HG03175 (cell line): ENCODE measurements around the gene TP73.

Experiments
- ATAC-seq: cut with Tn5 transposase; IDR thresholded peaks from one replicate; pipeline ENCODE4 v1.9.1; 2021; ENCODE audit warnings: mild to moderate bottlenecking, moderate library complexity; ENCODE audit not compliant: unreplicated experiment

Gene TP73

GRCh38 chr1:3633344-3634058 lies 18.8 kb upstream of the TP73 start:
- no peak for ATAC-seq

- ATAC-seq = no peak
Measured at GRCh38 chr1:3634059-3634800, 18.1 kb upstream of the TP73 start.

- ATAC-seq = no peak
Measured at GRCh38 chr1:3636080-3636479, 16.2 kb upstream of the TP73 start.

- no peak for ATAC-seq
Measured at GRCh38 chr1:3636531-3636930, 15.8 kb upstream of the TP73 start.

DNA sequence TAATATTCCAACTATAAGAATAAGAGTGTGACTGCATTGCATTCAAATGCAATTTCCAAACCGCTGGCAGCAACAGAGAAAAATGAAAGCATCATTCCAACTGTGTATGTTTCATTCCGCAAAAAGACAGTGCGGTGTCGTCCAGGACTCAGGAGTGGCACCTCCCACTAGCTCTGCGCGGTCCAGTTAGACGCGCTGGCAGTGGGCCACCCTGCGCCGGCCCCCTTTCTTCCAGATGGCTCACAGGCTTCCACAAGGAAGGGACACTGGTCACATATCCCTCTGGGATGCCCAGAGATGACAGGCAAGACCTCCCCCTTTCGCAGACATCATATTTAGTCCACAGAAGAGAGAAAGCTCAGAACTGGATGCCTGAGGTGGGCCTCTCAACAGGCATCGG lies 14.3 kb upstream of the TP73 start:
- no peak for ATAC-seq

GRCh38 chr1:3638676-3639075 lies 13.6 kb upstream of the TP73 start:
- ATAC-seq = no peak

DNA sequence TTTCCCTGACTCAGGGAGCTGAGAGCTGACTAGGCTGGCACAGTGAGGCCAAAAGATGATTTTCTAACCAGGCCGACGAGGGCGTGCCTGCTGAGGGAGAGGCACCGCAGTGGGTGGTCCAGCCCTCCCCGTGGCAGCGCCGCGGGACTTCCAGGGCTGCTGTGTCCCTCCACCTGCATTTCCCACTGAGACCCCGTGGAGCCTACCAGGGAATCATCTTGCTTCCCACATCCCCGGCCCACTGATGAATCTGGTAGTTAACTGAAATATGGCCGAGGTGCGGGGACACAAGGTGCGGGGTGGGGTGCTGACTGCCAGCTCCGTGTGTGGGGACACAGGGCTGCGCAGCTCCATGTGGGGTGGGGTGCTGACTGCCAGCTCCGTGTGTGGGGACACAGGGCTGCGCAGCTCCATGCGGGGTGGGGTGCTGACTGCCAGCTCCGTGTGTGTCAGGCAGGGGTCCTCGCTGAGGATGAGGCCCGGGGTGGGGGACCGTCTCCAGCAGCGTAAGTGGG lies 12.9 kb upstream of the TP73 start:
- ATAC-seq = no peak

DNA sequence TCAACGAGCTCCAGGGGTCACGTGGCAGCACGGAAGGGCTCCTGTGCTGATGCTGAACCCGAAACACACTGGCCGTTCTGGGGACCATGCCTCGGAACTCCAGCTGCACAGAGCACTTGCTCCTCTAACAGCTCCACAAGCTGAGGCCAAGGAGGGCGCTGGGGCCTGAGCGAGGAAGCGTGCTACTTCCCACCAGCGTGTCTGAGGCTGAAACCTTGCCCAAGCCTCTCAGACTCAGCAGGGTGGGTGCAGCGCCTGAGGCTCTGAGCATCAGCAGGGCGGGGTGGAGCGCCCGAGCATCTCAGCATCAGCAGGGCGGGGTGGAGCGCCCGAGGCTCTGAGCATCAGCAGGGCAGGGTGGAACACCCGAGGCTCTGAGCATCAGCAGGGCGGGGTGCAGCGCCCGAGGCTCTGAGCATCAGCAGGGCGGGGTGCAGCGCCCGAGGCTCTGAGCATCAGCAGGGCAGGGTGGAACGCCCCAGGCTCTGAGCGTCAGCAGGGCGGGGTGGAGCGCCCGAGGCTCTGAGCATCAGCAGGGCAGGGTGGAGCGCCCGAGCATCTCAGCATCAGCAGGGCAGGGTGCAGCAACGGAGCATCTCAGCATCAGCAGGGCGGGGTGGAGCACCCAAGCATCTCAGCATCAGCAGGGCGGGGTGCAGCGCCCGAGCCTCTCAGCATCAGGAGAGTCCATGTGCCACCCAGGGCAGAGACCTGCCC lies 12.0 kb upstream of the TP73 start:
- ATAC-seq = no peak

DNA sequence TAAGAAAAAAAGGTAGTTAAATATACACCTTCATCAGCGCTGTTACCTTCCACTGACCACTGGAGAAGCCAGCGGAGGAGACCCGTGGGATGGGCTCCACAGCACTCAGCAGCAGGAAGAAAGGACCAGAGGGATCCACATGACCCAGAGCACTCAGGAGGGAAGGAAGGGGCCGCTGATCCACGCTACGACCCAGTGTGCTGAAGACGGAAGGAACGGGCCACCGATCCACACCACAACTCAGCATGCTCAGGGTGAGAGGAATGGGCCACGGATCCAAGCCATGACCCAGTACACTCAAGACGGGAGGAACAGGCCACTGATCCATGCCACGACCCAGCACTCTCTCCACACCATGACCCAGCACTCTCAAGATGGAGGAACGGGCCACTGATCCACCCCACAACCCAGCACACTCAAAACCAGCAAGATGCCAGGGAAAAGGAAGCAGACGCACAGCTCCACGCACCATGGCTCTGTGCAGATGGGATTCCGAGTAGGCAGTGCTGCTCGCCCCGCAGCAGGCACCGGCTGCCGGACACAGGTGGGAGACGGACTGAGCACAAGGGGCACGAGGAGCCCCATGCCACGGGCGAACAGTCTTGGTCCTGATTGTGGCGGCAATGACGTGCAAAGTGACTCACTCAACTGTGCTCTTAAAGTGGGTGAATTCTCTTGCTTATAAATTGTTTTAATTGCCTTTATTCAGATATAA lies 11.1 kb upstream of the TP73 start:
- no peak for ATAC-seq

DNA sequence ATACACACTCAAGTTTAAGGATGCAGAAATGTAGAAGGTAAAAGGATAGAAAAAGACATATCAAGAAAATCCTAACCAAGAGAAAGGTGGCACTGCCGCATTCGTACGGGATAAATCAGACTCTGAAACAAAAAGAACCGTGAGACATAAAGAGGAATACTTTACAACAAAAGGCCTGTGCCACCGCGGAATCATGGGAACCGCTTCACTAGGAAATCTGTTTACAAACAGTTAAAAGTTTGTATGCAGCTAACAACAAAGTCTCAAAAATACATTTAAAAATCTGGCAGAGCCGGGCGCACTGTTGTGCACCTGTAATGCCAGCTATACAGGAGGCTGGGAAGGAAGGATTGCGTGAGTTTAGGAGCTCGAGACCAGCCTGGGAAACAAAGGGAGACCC lies 10.5 kb upstream of the TP73 start:
- no peak for ATAC-seq

DNA sequence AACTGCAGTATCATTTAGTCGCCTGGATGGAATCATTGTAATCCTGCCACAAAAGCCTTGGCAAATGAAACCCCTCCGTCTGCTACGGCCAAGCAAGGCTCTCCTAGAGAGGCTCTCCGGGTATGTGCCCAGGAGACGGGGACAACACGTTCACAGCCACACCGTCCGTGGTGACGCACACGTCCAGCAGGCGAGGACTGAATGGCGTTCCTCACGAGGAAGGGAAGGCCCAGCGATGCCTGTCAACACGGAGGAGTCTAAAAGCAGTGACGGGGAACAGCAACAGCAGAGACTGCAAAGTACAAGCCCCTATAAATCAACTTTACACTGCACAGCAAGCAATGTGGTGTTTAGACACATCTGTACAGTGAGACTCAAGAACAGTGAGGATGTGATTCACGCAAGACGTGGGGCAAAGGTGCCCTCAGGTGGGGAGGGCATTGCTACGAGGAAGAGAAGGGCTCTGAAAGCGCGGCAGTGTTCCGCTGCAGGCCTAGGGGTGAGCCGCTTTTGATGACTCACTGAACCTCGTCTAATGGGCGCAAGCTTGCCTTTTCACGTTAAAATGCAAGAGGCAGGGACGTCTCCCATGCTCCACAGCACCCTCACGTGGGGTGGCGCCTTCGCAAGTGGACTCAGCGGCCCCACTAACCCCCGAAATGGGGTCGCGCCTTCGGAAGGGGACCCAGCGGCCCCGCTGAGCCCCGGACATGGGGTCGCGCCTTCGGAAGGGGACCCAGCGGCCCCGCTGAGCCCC lies 9.2 kb upstream of the TP73 start:
- ATAC-seq = no peak

DNA sequence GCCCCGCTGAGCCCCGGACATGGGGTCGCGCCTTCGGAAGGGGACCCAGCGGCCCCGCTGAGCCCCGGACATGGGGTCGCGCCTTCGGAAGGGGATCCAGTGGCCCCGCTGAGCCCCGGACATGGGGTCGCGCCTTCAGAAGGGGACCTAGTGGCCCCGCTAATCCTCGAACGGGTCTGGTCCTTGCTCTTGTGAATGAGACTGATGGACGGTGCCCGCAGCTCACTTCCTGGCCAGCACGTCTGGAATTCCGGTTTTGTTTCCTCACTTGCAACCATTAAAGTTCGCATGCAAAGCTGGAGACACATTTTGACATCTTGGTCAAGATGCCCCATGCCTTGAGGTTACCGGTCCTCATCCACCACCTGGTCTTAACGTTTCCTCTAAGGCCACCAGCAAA lies 8.0 kb upstream of the TP73 start:
- ATAC-seq = no peak

DNA sequence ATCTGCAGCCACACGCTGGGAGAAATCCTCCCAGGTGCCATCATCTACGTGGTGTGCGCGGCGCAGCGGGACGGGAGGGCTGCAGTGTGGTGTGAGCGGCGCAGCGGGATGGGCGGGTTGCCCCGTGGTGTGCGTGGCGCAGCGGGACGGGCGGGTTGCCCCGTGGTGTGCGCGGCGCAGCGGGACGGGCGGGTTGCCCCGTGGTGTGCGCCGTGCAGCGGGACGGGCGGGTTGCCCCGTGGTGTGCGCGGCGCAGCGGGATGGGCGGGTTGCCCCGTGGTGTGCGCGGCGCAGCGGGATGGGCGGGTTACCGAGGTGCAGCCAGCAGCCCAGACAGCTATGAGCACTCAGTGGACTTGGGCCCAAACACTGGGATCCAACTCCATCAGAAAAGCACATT lies 7.1 kb upstream of the TP73 start:
- no peak for ATAC-seq

DNA sequence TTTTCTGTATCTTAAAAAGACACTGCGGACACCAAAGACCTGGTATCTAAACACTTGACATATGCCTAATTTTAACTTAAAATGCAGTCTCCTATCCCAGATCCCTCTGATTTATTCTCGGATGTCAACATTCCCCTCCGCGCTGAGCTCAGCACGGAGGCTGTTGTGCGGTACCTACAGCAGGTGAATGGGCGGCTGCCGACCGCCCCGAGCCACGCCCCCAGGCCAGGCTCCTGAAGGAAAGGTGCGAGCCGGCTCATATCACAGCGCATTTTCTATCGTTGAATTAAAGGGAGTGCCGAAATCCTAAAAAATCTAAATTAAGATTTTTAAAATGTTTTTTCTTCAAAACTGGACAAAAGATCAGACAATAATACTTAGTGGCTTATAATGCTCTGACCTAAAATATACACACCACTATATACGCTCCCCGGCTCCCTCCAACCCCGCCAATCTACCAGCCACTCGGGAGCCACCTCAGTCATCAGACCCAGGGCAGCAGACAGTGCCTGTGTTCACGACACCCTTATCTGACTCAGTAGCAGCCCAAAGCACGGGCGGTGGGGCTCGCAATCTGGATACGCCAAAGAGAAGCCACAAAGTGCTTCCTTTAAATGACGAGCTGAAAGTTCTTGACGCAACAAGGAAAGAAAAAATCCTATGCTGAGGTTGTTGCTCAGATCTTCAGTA lies 6.5 kb upstream of the TP73 start:
- no peak for ATAC-seq

DNA sequence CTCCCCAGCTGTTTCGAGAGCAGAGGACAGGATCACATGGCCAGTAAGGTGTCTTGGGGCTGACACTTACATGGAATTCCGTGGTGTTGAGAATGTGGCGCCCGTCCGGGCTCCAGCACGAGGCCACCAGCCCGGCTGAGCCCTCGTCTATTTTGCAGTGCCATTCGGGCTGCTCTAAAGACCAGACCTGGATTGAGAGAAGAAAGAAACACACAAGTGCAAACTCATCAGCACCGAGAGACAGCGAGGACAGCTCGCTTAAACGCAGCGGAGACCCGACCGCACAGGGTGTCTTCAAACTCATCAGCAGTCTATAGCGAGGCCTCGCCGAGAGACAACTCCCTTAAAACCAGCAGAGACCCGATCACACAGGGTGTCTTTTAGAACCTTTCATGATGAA lies 5.7 kb upstream of the TP73 start:
- no peak for ATAC-seq

- peak; percentile 87 for ATAC-seq
Measured at GRCh38 chr1:3649342-3650247, 2.7 kb upstream of the TP73 start, which contains the start of gene WRAP73. Gene WRAP73 (minus strand): TSS chr1:3650103. CDS start chr1:3649999, 104 bp downstream.

DNA sequence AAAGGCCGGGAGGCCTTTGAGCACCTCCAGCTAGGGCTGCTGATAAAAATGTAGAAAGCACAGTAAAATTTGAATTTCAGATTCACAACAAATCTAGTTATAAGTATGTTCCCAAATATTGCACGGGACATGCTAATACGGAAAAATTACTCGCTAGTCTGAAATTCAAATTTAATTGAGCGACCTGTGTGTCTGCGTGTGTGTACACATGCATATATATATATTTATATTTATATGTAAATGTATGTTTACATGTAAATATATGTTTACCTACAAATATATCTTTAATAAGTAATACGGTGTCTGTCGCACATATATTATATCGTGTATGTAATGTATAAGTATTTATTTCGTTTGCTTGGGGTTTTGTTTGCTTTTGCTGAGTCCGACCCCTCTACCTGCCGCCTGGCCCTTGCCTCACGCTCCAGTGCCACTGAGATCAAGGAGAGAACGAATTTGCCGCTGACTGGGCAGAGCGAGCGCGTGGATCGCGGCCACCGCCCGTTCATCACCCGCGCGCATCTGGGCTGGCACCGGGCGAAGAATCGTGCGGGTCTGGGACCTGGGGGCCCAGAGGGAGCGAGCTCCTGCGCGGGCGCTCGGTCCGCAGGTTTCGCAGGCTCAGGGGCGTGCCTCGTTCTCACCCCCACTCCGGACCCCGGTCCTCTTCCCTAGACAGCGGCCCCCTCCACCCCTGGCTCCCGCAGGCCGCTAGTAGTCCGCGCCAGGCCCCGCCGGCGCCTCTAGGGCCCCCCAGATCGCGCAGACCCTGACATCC lies 1.9 kb upstream of the TP73 start:
- ATAC-seq = no peak
